Measurements from ENCODE around the gene AQP7.

Gene AQP7

GRCh38 chr9:33439731-33440130 is 37.4 kb upstream of the AQP7 start:
- TF ChIP-seq CTCF (IDR thresholded peaks at IDR 0.05; ENCODE audit: borderline replicate concordance, insufficient read depth, low read depth, low read length), result no peak
- no peak overlapping the region for H3K4me3 ChIP-seq (ENCODE audit: low read depth, low read length)

DNA sequence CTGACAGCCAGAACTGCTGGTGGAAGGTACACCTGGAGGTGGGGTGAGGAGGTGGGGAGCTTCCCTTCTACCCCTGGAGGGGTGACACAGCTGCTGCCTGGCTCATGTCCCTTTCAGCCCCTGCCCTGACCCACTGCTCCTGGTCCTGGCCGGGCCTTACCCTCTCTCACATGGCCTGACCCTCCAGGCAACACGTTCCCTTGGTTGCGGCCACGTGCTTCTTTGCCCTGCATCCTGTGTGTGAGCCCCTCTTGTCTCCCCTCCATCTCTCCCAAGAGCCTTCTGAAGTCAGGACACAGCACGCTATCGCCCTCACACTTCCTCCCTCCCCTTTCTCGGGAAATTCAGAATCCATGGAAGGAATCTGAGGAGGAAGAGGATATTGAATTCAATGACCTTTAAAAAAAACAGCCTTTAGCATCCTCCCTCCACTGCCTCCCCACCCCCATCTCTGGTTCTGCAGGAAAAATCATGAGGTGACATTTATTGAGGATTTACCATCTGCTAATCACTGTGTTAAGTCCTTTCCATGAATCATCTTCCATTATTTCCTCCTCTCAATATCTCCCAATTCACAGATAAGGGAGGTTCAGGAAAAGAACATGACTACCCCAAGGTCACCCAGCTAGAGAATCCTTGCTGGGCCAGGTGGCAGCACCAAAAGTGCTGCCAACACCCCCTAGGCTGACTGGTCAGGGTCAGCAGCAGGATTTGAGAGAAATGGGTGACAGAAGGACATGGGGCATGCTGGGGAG is 36.7 kb upstream of the AQP7 start:
- H3K4me3 ChIP-seq (ENCODE audit: low read depth, low read length), result no peak overlapping the region
- TF ChIP-seq CTCF (IDR thresholded peaks at IDR 0.05; ENCODE audit: borderline replicate concordance, insufficient read depth, low read depth, low read length), result no peak

DNA sequence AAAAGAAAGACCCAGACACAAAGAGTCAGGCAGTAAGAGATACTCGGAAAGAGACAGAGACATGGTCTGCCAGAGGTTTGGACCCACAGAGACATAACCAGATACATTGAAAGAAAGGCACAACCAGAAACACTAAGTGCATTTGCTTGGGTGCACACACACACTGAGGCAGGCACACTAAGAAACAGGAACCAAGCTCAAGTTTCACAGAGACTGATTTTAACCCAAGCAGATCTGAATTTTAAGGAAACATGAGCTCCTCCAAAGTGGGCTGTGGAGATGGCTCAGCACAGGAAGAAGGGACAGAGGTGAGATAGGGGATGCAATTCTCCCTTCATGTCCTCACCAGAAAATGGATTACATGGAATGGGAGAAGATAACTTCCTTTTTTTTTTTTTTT is 35.5 kb upstream of the AQP7 start:
- no peak for TF ChIP-seq CTCF (IDR thresholded peaks at IDR 0.05; ENCODE audit: borderline replicate concordance, insufficient read depth, low read depth, low read length)
- no peak overlapping the region for H3K4me3 ChIP-seq (ENCODE audit: low read depth, low read length)

DNA sequence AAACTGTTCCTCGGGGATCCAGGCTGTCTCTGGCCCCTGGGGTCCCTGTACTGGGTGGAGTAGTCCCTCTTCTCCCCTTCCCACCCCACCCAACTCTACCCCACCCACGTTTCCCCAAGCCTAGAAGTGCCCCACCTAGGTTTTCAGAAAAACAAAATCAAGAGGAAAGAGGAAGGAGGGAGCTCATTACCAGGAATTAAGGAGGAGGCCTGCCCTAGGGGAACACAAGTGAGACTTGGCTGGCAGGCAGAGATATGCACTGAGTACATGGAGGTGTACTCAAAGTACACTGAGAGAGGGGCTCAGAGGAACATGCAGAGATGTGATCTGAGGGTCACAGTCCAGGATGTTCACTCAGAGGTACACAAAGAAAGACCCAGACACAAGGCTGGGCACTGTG is 34.8 kb upstream of the AQP7 start:
- no peak for TF ChIP-seq CTCF (IDR thresholded peaks at IDR 0.05; ENCODE audit: borderline replicate concordance, insufficient read depth, low read depth, low read length)
- H3K4me3 ChIP-seq (ENCODE audit: low read depth, low read length), result no peak overlapping the region

DNA sequence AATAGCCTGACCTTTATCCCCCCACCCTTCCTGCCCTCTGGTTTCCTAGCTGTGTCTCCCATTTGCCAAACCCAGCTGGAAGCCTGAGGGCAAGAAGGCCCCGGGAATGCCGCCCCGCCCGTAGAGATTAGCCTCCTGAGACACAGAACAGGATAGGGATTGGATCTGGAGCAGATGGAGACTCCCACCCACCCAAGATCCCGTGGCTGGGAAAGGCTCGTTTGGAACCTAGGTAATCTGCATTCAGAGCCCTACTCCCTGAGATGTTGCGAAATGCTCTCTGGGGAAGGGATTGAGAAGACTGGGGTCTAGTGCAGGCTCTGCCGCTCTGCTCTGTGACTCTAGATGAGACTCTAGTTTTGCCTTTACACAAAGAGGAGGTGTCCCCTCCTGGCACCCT is 34.1 kb upstream of the AQP7 start:
- TF ChIP-seq CTCF (IDR thresholded peaks at IDR 0.05; ENCODE audit: borderline replicate concordance, insufficient read depth, low read depth, low read length), result no peak
- no peak overlapping the region for H3K4me3 ChIP-seq (ENCODE audit: low read depth, low read length)

- TF ChIP-seq CTCF (IDR thresholded peaks at IDR 0.05; ENCODE audit: borderline replicate concordance, insufficient read depth, low read depth, low read length), result no peak
- H3K4me3 ChIP-seq (ENCODE audit: low read depth, low read length), result no peak overlapping the region
Measured at GRCh38 chr9:33435821-33436277, 33.5 kb upstream of the AQP7 start.
